Skin of body (tissue), 2 donors: ENCODE measurements around the gene MAP3K5. TPM values are rescaled to one million over a fixed set of nuclear protein-coding genes. Genes with fewer than 3 reads are reported as not detected.
"Not testable (repeated sequence)": the region's sequence is repeated elsewhere in the genome, so short reads cannot be mapped to it uniquely, and the experiment has no call there.

Source experiments
- DNase-seq: peaks from one replicate; lab custom pipeline; 2025; lab: John Stamatoyannopoulos, UW
- total RNA-seq: library from RNA; depleted of rRNA; stranded (reverse); fragments of >200 nt; gene quantifications from one replicate; pipeline ENCODE4 v1.2.3, GENCODE V29; 2014

Gene MAP3K5
- total RNA-seq, 1 donor from 2014 or later, result 17.0 TPM

GRCh38 chr6:136772685-136773472, 19.4 kb downstream of the MAP3K5 start:
- DNase-seq, result no peak

GRCh38 chr6:136771306-136771705, 21.0 kb downstream of the MAP3K5 start:
- DNase-seq, result no peak

- DNase-seq, result no peak
Observed at GRCh38 chr6:136769759-136770158, 22.5 kb downstream of the MAP3K5 start.

- no peak for DNase-seq
Observed at GRCh38 chr6:136769124-136769523, 23.2 kb downstream of the MAP3K5 start.

- no peak for DNase-seq
Observed at GRCh38 chr6:136767570-136768309, 24.5 kb downstream of the MAP3K5 start.

- DNase-seq, result no peak
Observed at GRCh38 chr6:136767103-136767502, 25.2 kb downstream of the MAP3K5 start.

- DNase-seq, result no peak
Observed at GRCh38 chr6:136766274-136766673, 26.0 kb downstream of the MAP3K5 start.

- DNase-seq, result no peak
Observed at GRCh38 chr6:136764517-136764993, 27.7 kb downstream of the MAP3K5 start.

- DNase-seq, result no peak
Observed at GRCh38 chr6:136763716-136764516, 28.4 kb downstream of the MAP3K5 start.

GRCh38 chr6:136763255-136763654, 29.0 kb downstream of the MAP3K5 start:
- no peak for DNase-seq

GRCh38 chr6:136762022-136762975, 30.0 kb downstream of the MAP3K5 start:
- no peak for DNase-seq

GRCh38 chr6:136761227-136761922, 30.9 kb downstream of the MAP3K5 start:
- peak; percentile 26 for DNase-seq

- not testable (repeated sequence) for DNase-seq
Observed at GRCh38 chr6:136760781-136761180, 31.5 kb downstream of the MAP3K5 start.

- DNase-seq, result peak; percentile 2
Observed at GRCh38 chr6:136757150-136757549, 35.1 kb downstream of the MAP3K5 start.

GRCh38 chr6:136754820-136755219, 37.5 kb downstream of the MAP3K5 start:
- no peak for DNase-seq

- no peak for DNase-seq
Observed at GRCh38 chr6:136753624-136754023, 38.7 kb downstream of the MAP3K5 start.

- no peak for DNase-seq
Observed at GRCh38 chr6:136752554-136752953, 39.7 kb downstream of the MAP3K5 start.

- no peak for DNase-seq
Observed at GRCh38 chr6:136751991-136752390, 40.3 kb downstream of the MAP3K5 start.

GRCh38 chr6:136751522-136751956, 40.7 kb downstream of the MAP3K5 start:
- no peak for DNase-seq
